ENCODE data around the gene AGBL4.

The AGBL4 gene

DNA sequence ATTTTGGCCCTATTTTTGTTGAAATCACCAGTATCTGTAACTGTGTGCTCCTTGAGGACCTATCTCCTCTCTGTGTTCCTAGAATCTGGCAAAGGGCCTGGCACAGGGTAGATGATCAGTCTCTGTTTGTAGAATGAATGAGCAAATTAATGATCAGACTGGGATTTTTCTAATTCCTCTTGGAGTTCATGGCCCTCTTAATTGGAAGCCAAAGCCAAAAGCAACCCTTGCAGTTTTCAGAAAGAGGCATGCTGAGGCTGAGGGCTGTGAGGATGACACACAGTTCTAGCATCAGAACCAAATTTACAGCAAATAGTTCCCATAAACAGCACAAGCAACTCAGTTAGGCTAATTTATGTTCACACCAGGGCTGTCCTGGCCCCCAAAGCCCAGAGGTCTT is 1136.0 kb downstream of the AGBL4 start:
- DNase-seq (ENCODE audit: low read depth in 1 of 2, low spot score in 1 of 2): no peak
- no peak for TF ChIP-seq JUND (IDR thresholded peaks at IDR 0.05; ENCODE audit: low read depth)
- in situ Hi-C loops (cut with HindIII; ENCODE audit: low pct_unique_long_range_greater_than_20kb, low sequenced_read_pairs): no loop called here

DNA sequence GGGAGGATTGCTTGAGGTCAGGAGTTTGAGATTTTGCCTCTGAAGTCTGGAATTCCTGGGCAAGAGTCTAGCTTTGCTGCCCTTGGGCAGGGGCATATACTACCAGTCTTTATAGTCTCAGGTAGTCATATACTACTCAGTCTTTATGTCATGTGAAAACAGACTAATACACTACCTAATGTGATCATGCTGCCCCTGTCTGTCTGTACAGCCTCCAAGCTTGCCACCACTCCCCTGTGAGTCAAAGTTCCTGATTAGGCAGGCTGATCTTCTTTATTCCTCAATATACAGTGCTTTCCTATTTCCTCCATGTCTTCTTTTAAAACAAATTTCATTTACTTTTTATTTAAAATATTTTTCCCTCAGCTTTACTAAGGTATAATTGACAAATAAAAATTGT is 1141.7 kb downstream of the AGBL4 start:
- no peak for DNase-seq (ENCODE audit: low read depth in 1 of 2, low spot score in 1 of 2)
- no peak for TF ChIP-seq JUND (IDR thresholded peaks at IDR 0.05; ENCODE audit: low read depth)
- in situ Hi-C loops (cut with HindIII; ENCODE audit: low pct_unique_long_range_greater_than_20kb, low sequenced_read_pairs): no loop called here

DNA sequence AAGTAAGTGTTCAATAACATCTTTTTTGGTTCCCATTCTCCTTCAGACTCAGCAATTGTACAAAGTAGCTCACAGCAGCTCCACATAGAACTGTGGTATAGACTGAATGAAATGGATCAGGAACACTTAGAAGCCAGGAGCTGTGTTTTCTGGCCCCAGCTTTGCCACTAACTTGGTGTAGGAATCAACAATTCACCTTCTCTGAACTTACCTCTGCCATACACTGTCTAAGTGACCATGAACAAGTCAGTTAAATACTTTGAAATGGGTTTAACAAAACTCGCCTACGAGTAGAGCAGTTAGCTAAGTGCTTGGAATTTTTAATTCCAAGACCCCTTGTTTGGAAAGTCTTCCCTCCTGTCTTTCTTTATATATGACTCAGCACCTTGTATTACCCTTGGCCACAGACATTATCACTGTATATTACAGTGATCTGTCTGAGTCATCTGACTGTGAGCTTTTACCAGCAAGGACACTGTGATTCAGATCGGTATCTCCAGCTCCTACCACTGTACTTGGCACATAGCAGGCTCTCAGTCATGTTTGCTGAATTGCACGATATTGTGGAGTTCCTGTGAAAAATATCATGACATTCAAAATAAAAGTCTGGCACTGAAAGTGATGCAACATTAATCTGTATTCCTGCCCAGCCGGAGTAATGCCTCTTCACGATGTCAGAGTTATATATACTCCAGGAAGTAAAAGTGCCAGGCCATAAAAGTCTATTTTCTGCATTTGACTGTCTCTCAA is 1145.4 kb downstream of the AGBL4 start:
- DNase-seq (ENCODE audit: low read depth in 1 of 2, low spot score in 1 of 2): no peak
- in situ Hi-C loops (cut with HindIII; ENCODE audit: low pct_unique_long_range_greater_than_20kb, low sequenced_read_pairs): no loop called here
- no peak for TF ChIP-seq JUND (IDR thresholded peaks at IDR 0.05; ENCODE audit: low read depth)

DNA sequence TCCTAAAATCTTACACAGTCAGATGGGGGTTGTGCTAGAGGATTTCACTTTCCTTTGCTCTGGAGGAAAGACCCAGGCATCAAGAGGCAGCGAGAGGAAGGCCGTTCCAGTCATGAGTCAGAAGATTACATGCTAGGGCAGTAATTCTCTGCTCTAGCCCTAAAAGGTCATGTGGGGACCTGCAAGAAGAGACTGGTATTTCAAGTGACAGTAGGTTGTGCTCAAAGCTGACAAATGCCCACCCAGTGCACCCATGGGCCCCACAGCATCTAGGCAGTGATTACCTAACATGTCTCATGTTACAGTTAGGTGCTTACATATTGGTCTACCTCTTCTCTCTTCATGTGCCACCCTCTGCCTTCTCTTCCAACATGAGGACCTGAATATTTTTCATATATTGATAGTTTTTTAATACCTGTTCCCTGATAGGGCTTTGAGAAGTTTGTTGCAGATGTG is 1147.4 kb downstream of the AGBL4 start:
- in situ Hi-C loops (cut with HindIII; ENCODE audit: low pct_unique_long_range_greater_than_20kb, low sequenced_read_pairs): no loop called here
- DNase-seq (ENCODE audit: low read depth in 1 of 2, low spot score in 1 of 2): no peak
- no peak for TF ChIP-seq JUND (IDR thresholded peaks at IDR 0.05; ENCODE audit: low read depth)

DNA sequence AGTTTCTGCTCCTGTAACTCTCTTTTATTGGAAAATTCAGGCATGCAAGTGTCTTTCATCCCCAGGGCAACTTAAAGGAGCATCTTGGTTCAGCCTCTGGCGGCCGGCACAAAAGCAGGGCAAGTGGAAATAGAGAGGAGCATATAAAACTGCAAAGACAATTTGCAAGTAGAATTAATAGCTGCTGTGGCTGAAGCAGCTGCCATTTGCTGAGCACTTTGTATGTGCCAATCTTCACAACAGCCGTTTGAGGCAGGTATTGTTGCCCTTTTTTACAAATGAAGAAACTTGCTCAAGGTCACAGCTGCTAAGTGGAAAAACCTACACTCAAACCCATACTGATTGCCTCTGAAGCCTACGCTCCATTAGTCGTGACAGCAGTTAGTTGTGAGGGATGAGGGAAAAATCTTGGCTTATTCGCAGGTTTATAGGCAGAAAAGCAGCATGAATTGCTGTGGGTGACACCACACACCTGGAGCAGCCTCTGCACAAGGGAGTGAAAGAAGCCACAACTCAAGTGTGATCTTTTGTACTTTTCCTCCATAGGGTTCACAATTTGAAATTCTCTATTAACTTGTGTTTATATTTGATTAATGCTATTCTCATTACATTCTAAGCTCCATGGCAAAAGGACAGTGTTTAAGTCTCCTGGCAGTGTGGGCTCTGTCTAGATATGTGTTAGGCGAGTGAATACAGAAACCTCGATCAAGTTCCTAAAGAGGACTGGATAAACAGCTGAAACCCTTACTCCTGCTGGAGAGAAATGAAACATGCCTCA is 1148.0 kb downstream of the AGBL4 start:
- in situ Hi-C loops (cut with HindIII; ENCODE audit: low pct_unique_long_range_greater_than_20kb, low sequenced_read_pairs): no loop called here
- DNase-seq (ENCODE audit: low read depth in 1 of 2, low spot score in 1 of 2): no peak
- TF ChIP-seq JUND (IDR thresholded peaks at IDR 0.05; ENCODE audit: low read depth): no peak

DNA sequence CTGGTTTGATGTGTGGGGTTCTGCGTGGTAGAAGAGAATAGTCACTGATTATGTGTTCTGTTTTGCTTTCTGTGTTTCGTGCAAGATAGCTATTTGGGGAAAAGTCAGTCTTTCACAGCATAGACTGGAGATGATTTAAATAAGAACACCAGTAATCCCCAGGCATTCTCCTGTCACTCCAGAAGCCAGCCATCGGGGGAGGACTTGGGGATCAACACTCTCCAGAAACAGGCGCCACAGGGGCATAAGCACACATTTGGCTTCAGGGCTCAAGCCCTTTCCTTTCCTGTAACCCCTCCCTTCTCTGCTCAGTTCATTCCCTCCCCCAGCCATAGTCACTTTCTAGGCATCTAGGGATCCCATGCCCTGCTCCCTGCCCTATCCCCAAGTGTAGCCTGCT is 1149.8 kb downstream of the AGBL4 start:
- in situ Hi-C loops (cut with HindIII; ENCODE audit: low pct_unique_long_range_greater_than_20kb, low sequenced_read_pairs): no loop called here
- DNase-seq (ENCODE audit: low read depth in 1 of 2, low spot score in 1 of 2): no peak
- no peak for TF ChIP-seq JUND (IDR thresholded peaks at IDR 0.05; ENCODE audit: low read depth)

DNA sequence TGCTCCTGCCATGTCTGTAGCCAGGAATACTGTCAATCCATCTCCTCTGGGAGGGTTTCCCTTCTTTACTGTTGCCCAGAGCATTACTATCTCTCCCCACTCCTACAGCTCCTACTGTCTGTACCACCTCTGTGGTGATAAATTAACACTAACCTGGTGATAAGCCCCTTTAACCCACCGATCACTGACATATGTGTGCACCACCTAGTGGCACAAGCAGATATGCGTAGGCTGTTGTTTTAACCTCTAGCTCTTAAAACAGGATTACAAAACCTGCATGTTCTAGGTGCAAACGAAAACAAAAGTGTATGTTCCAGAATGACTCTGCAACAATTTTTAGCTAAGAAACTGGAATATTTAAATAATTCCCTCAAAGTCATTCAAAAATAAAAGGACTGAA is 1153.2 kb downstream of the AGBL4 start:
- no peak for TF ChIP-seq JUND (IDR thresholded peaks at IDR 0.05; ENCODE audit: low read depth)
- in situ Hi-C loops (cut with HindIII; ENCODE audit: low pct_unique_long_range_greater_than_20kb, low sequenced_read_pairs): no loop called here
- no peak for DNase-seq (ENCODE audit: low read depth in 1 of 2, low spot score in 1 of 2)

DNA sequence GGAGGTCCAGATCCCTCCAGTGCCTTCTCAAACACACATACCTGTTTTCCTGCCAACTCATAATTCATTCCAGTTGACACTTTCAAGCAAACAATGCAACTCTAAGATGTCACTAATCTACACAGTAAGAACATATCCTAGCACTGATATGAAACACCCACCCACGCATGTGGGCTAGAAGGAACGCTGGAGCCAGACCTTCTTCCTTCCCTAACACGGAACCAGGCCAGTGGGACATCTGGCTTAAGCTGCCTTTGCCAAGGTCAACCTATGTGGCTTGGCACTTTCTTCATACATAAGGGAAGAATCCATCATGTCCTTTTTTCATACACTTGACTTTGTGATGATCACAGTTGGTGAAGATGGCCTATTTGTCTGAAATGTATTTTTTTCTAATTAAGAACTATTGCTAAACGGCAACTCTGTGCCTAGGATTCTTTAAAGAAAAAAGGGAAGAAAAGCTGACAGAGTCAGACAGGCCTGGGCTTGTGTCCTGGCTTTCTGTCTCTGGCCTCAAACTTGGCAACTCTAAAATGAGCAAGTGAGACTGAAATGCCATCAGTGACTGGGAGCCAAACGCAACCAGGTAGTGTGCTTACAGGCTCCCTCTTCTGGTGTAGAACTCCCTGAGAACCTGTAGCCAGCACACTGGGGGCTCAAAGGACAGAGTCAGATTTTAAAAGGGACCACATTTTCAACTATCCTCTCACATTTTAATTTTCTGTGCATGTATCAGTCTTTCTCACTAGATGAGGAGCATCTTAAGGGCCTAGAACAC is 1154.4 kb downstream of the AGBL4 start:
- in situ Hi-C loops (cut with HindIII; ENCODE audit: low pct_unique_long_range_greater_than_20kb, low sequenced_read_pairs): no loop called here
- no peak for TF ChIP-seq JUND (IDR thresholded peaks at IDR 0.05; ENCODE audit: low read depth)
- DNase-seq (ENCODE audit: low read depth in 1 of 2, low spot score in 1 of 2): no peak

DNA sequence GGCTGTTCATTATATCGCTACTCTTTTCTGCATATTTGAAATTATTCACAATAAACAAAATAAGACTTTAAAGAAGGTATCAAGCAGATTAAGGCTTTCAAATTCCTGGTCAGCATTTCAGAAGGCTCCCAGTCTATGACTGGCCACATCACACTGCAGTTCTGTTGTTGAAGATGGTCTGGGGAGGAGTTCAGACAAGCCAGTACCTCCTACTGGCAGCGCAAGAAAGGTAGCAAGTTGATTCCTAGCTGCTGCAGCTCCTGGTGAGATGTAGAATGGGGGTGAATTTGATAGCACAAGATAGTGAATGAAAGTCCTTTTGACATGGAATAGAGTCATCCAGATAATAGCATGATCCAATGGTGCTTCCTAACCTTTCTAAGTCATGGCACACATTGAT is 1158.8 kb downstream of the AGBL4 start:
- in situ Hi-C loops (cut with HindIII; ENCODE audit: low pct_unique_long_range_greater_than_20kb, low sequenced_read_pairs): no loop called here
- no peak for TF ChIP-seq JUND (IDR thresholded peaks at IDR 0.05; ENCODE audit: low read depth)
- no peak for DNase-seq (ENCODE audit: low read depth in 1 of 2, low spot score in 1 of 2)

DNA sequence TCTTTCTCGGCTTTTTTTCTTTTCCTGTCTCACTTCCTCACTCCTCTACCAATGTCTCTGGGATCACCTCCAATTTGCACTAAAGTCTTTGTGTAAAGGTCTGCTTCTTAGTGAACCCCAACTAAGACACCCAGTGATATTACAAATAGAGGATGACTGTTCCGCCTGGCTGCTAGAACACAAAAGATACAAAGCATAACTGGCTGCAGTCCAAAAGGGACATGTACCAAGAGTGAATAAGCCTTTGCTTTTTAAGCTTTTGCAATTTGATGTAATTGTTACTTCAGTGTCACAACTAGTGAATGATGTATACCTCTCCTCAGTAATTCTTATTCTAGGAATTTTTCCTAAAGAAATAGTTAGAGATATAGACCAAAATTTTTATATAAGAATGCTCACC is 1164.3 kb downstream of the AGBL4 start:
- no peak for TF ChIP-seq JUND (IDR thresholded peaks at IDR 0.05; ENCODE audit: low read depth)
- DNase-seq (ENCODE audit: low read depth in 1 of 2, low spot score in 1 of 2): no peak
- in situ Hi-C loops (cut with HindIII; ENCODE audit: low pct_unique_long_range_greater_than_20kb, low sequenced_read_pairs): no loop called here

DNA sequence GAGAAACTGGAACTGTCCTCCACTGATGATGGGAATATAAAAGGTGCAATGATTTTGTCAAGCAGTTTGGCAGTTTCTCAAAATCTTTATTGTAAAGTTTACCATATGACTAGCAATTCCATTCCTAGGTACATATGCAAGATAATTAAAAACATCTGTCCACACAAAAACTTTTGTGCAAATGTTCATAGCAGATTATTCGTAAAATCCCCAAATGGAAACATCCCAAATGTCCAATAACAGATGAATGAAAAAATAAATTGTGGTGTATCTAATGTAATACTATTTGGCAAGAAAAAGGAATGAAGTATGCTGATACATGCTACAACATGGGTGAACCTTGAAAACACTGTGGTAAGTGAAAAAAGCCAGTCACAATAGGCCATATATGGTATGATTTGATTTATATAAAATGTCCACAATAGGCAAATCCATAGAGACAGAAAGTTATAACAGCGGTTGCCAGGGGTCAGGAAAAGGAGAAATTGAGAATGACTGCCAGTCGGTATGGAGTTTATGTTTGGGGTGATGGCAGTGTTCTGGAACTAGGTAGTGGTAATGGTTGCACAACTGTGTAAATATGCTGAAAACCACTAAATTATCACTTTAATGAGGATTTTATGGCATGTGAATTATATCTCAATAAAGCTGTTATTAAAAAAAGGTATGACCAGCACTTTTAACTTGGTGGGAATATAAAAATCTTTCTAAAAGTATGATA is 1165.4 kb downstream of the AGBL4 start:
- in situ Hi-C loops (cut with HindIII; ENCODE audit: low pct_unique_long_range_greater_than_20kb, low sequenced_read_pairs): no loop called here
- DNase-seq (ENCODE audit: low read depth in 1 of 2, low spot score in 1 of 2): no peak
- no peak for TF ChIP-seq JUND (IDR thresholded peaks at IDR 0.05; ENCODE audit: low read depth)

DNA sequence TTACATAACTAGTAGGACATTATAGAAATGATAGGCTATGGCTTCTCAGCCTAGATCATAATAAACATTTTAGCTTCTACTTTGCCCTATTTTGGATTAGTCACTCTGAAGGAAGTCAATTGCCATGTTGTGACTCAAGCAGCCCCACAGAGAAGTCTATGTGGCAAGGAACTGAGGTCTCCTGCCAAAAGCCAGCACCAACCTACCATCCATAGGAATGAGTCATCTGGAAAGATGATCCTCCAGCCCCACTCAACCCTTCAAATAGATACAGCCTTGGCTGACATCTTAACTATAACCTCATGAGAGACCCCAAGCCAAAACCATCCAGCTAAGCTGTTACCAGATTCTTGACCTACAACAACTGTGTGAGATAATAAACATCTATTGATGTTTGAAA is 1170.7 kb downstream of the AGBL4 start:
- in situ Hi-C loops (cut with HindIII; ENCODE audit: low pct_unique_long_range_greater_than_20kb, low sequenced_read_pairs): no loop called here
- DNase-seq (ENCODE audit: low read depth in 1 of 2, low spot score in 1 of 2): no peak
- TF ChIP-seq JUND (IDR thresholded peaks at IDR 0.05; ENCODE audit: low read depth): no peak

Measured in T47D (cell line).